Astrocyte (in vitro differentiated cells and primary cell): ENCODE data around the gene FAM219B.

Experiments
- EZH2 ChIP-seq: IDR thresholded peaks from 2 replicates; pipeline ENCODE4 v1.6.1; 2012; ENCODE audit warnings: mild to moderate bottlenecking, low read length, inconsistent platforms; ENCODE audit not compliant: insufficient read depth
- TF ChIP-seq, protein P1 (sequence below): IDR thresholded peaks from 2 replicates; pipeline ENCODE4 v1.5.1; 2011; ENCODE audit warnings: low read depth, mild to moderate bottlenecking, inconsistent platforms, low read length, moderate library complexity; ENCODE audit not compliant: insufficient read depth

GRCh38 chr15:74890665-74890960 lies 16.0 kb downstream of the FAM219B start:
- TF ChIP-seq EZH2 = no peak
- TF ChIP-seq, protein P1, sequence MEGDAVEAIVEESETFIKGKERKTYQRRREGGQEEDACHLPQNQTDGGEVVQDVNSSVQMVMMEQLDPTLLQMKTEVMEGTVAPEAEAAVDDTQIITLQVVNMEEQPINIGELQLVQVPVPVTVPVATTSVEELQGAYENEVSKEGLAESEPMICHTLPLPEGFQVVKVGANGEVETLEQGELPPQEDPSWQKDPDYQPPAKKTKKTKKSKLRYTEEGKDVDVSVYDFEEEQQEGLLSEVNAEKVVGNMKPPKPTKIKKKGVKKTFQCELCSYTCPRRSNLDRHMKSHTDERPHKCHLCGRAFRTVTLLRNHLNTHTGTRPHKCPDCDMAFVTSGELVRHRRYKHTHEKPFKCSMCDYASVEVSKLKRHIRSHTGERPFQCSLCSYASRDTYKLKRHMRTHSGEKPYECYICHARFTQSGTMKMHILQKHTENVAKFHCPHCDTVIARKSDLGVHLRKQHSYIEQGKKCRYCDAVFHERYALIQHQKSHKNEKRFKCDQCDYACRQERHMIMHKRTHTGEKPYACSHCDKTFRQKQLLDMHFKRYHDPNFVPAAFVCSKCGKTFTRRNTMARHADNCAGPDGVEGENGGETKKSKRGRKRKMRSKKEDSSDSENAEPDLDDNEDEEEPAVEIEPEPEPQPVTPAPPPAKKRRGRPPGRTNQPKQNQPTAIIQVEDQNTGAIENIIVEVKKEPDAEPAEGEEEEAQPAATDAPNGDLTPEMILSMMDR = no peak
